A673 (cell line): Measurements from ENCODE around the gene CRBN. TPM values are rescaled to one million over a fixed set of nuclear protein-coding genes. Genes with fewer than 3 reads are reported as not detected.
A peak's percentile ranks its signal among the peaks of the same experiment; 100 is the strongest.

Source experiments
- Bru-seq: library from RNA; stranded (reverse); fragments of 400-500 nt; gene quantifications from one replicate; lab custom pipeline; 2021; lab: Mats Ljungman, UMichigan
- BruChase-seq, 2 experiments: library from RNA; stranded (reverse); fragments of 400-500 nt; gene quantifications; one replicate each; lab custom pipeline; 2021; lab: Mats Ljungman, UMichigan
- BruUV-seq: library from RNA; stranded (reverse); fragments of 400-500 nt; replicated peaks from 2 replicates; lab custom pipeline; 2021; lab: Mats Ljungman, UMichigan
- CTCF ChIA-PET: fragments of 300-600 bp; sonication (Branson Sonifier 250); formaldehyde crosslinking; loops from one replicate; lab custom pipeline; 2022; ENCODE audit warnings: antibody characterized with exemption; lab: Charles Lee
- POLR2A ChIA-PET: fragments of 300-600 bp; sonication (Branson Sonifier 250); formaldehyde crosslinking; loops from one replicate; lab custom pipeline; 2022; ENCODE audit warnings: antibody characterized with exemption; ENCODE audit not compliant: low non-redundant PET; lab: Charles Lee
- DNase-seq: peaks from one replicate; pipeline ENCODE4 v3.0.0-alpha.2; 2015; ENCODE audit warnings: low spot score
- H3K27ac ChIP-seq: fragments of 200-600 bp; sonication (generic); 2 replicates; pipeline ENCODE4 v1.5.1; 2016; ENCODE audit warnings: mixed run types, low read depth, mild to moderate bottlenecking, mixed read lengths, antibody characterized with exemption, low read length; ENCODE audit not compliant: poor library complexity, severe bottlenecking
- H3K27me3 ChIP-seq: fragments of 200-600 bp; sonication (generic); replicated peaks from 2 replicates; pipeline ENCODE4 v1.6.1; 2017; ENCODE audit warnings: mixed run types, low read depth, mild to moderate bottlenecking, mixed read lengths, antibody characterized with exemption, low read length; ENCODE audit not compliant: insufficient read depth, poor library complexity
- H3K36me3 ChIP-seq: fragments of 200-600 bp; sonication (generic); 2 replicates; pipeline ENCODE4 v1.6.1; 2016; ENCODE audit warnings: mixed run types, mild to moderate bottlenecking, mixed read lengths, antibody characterized with exemption, low read length; ENCODE audit not compliant: insufficient read depth, poor library complexity, severe bottlenecking
- H3K4me1 ChIP-seq: fragments of 200-600 bp; sonication (generic); 2 replicates; pipeline ENCODE4 v1.6.1; 2017; ENCODE audit warnings: mixed run types, mild to moderate bottlenecking, mixed read lengths, antibody characterized with exemption, low read length; ENCODE audit not compliant: insufficient read depth, poor library complexity, severe bottlenecking
- H3K4me3 ChIP-seq: fragments of 200-600 bp; sonication (generic); 2 replicates; pipeline ENCODE4 v1.5.1; 2016; ENCODE audit warnings: low read depth, mixed run types, mild to moderate bottlenecking, mixed read lengths, low read length; ENCODE audit not compliant: poor library complexity, severe bottlenecking
- H3K9me3 ChIP-seq: fragments of 200-600 bp; sonication (generic); 2 replicates; pipeline ENCODE4 v1.6.1; 2016; ENCODE audit warnings: mixed run types, low read depth, mild to moderate bottlenecking, mixed read lengths, antibody characterized with exemption, low read length; ENCODE audit not compliant: poor library complexity, severe bottlenecking
- EZH2 ChIP-seq: fragments of 200-600 bp; sonication (generic); IDR thresholded peaks from 2 replicates; pipeline ENCODE4 v1.6.1; 2017; ENCODE audit warnings: borderline replicate concordance, low read depth, mild to moderate bottlenecking, mixed read lengths, antibody characterized with exemption, low read length; ENCODE audit not compliant: poor library complexity, severe bottlenecking
- intact Hi-C: fragments of 100-400 bp; cut with micrococcal nuclease; formaldehyde crosslinking; loops from one replicate; pipeline ENCODE4 v1.10.0; 2022; ENCODE audit not compliant: unreplicated experiment
- long read RNA-seq: library from polyadenylated mRNA; stranded (forward); transcript quantifications from one replicate; pipeline ENCODE4 v2.0.0, GENCODE V29; 2022
- total RNA-seq: library from RNA; stranded (reverse); gene quantifications from 2 replicates; pipeline ENCODE4 v1.2.3, GENCODE V29; 2021
- TF ChIP-seq, protein P1 (sequence below): fragments of 300-800, 200-600 bp; sonication (generic); conservative IDR thresholded peaks from 2 replicates; pipeline ENCODE4 v1.5.1; 2017; ENCODE audit warnings: low read depth, mild to moderate bottlenecking, antibody characterized with exemption, low read length, moderate library complexity, mixed read lengths

Gene CRBN
- total RNA-seq (39.9 and 41.6 TPM in 2 replicates), Bru-seq, nascent RNA (percentile 85 among the genes with signal in this experiment), BruChase-seq, experiment 1, labeled RNA remaining after a 2-hour chase (percentile 76 among the genes with signal in this experiment), BruChase-seq, experiment 2, labeled RNA remaining after a 6-hour chase (percentile 70 among the genes with signal in this experiment)
- long read RNA-seq, transcript CRBN-201 (11 exons, 2,206 nt) = major isoform, 53 of 96 reads
- long read RNA-seq, transcript CRBN-213 (5 exons, 1,012 nt) = minor isoform, 21 of 96 reads
- long read RNA-seq, partial matches to known transcripts = 4 of 96 reads
- long read RNA-seq, other reads (novel, unspliced or antisense) = 14 of 96 reads

DNA sequence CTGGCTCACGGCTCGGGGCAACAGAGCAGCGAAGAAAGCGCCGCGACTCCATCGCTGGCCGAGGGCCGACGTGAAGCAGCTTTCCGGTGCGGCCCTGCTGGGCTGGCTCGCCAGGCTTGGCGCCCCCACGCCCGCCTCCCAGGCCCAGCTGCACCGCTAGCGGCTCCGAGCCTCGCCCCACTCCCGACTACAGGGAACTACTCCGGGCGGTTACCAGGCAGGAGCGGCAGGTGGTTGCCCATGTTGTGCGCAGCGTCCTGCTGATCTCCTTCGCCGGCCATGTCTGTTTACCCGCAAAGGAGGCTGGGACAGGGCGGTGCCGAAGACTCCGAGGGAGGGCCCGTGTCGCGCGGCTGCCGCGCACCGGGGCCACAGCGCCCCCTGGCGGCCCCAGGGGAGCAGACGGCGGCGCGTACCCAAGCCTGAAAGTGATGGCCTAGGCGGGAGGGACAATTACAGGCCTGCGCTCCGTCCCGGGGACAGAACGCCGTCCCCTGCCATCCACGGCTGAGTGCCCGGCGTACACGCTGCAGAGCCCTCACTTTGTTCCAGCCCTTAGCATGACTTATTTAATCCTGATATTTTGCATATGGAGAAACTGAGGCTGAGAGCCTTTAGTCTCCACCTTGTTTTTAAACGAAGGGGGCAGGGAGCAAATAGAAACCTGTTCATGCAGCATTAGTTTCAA is at the start of gene CRBN:
Gene CRBN (minus strand): TSS at position 285 of the 688 bp plus-strand sequence. CDS start 4 bp downstream, at position 281.
- Histone ChIP-seq H3K4me3 (peak within 1 kb of the TSS; percentile 90), H3K4me1 (peaks cover 7% of the 10 kb centered on the region), H3K27me3 (no peaks in the 10 kb centered on the region), H3K9me3 (no peaks in the 10 kb centered on the region), H3K27ac (peak within 1 kb of the TSS; percentile 79), H3K36me3 (no peaks in the 10 kb centered on the region)
- POLR2A ChIA-PET = no interaction called here
- DNase-seq = peak; percentile 92
- intact Hi-C loops = no loop called here
- CTCF ChIA-PET = no interaction called here
- no peak for TF ChIP-seq EZH2
- TF ChIP-seq, protein P1, sequence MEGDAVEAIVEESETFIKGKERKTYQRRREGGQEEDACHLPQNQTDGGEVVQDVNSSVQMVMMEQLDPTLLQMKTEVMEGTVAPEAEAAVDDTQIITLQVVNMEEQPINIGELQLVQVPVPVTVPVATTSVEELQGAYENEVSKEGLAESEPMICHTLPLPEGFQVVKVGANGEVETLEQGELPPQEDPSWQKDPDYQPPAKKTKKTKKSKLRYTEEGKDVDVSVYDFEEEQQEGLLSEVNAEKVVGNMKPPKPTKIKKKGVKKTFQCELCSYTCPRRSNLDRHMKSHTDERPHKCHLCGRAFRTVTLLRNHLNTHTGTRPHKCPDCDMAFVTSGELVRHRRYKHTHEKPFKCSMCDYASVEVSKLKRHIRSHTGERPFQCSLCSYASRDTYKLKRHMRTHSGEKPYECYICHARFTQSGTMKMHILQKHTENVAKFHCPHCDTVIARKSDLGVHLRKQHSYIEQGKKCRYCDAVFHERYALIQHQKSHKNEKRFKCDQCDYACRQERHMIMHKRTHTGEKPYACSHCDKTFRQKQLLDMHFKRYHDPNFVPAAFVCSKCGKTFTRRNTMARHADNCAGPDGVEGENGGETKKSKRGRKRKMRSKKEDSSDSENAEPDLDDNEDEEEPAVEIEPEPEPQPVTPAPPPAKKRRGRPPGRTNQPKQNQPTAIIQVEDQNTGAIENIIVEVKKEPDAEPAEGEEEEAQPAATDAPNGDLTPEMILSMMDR = peak; percentile 99
- BruUV-seq = no TSS peak

DNA sequence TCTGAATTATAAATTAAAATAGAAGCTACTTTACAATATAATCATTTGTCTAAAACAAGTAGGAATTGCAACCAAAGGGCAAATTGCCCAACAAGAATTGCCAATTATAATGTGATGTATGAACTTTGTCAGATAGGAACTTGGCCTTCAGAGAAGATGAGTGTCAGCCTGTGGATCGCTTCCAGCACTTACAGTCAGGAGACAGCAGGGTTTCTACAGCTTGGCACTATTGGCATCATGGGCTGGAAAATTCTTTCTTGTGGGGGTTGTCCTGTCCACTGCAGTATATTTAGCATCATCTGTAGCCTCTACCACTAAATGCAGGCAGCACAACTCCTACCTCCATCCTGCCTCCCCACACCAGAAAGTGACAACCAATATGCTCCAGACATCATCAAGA is 48.1 kb upstream of the CRBN start:
- H3K4me1 ChIP-seq = no peaks in the 10 kb centered on the region
- POLR2A ChIA-PET = no interaction called here
- intact Hi-C loops = no loop called here

DNA sequence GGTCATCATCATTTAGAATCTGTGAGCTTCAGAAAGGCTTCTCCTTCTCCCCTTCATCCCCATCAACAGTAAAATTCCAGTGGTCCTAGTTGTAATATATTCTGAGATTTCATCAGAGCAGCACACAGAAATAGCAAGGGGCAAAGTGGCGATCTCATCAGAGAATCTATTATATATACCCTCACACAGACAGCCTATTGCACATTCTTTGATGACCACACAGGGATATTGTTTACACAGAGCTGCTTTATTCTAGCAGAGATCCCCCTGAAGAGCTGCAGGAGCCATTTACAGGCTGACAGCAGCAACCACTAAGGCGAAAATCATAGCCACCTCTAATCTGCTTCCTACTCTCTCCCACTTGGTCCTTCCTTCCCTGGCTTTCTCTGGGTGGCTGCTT is 42.0 kb upstream of the CRBN start:
- H3K36me3 ChIP-seq = no peaks in the 10 kb centered on the region
- H3K27ac ChIP-seq = no peak overlapping the region
- ChIA-PET CTCF (no interaction called here), POLR2A (no interaction called here)
- H3K4me3 ChIP-seq = no peak overlapping the region
- H3K27me3 ChIP-seq = no peaks in the 10 kb centered on the region
- H3K4me1 ChIP-seq = no peaks in the 10 kb centered on the region
- BruUV-seq = no TSS peak
- no peak for DNase-seq
- TF ChIP-seq EZH2 = no peak
- TF ChIP-seq, protein P1 = no peak
- no peaks in the 10 kb centered on the region for H3K9me3 ChIP-seq
- intact Hi-C loops = no loop called here

More for the DNA sequence above, 48.1 kb upstream of the CRBN start:
- no peak overlapping the region for H3K27ac ChIP-seq
- H3K27me3 ChIP-seq = no peaks in the 10 kb centered on the region
- CTCF ChIA-PET = no interaction called here
- H3K4me3 ChIP-seq = no peak overlapping the region
- H3K9me3 ChIP-seq = no peaks in the 10 kb centered on the region
- no TSS peak for BruUV-seq
- DNase-seq = no peak
- H3K36me3 ChIP-seq = no peaks in the 10 kb centered on the region
- TF ChIP-seq, protein P1 = no peak
- no peak for TF ChIP-seq EZH2
